Hepatocyte (in vitro differentiated cells): ENCODE measurements around the gene MCCD1.

ENCODE experiments used
- CTCF ChIP-seq: fragments of 200-600 bp; sonication (generic); IDR thresholded peaks from 2 replicates; pipeline ENCODE4 v1.5.1; 2016; ENCODE audit warnings: antibody characterized with exemption, mild to moderate bottlenecking; ENCODE audit not compliant: poor library complexity
- EZH2 ChIP-seq: fragments of 200-600 bp; sonication (generic); IDR thresholded peaks from 2 replicates; pipeline ENCODE4 v1.6.1; 2016; ENCODE audit warnings: antibody characterized with exemption, mild to moderate bottlenecking, borderline replicate concordance
- EZH2phosphoT487 ChIP-seq: fragments of 200-600 bp; sonication (generic); IDR thresholded peaks from one replicate; pipeline ENCODE4 v1.6.1; 2018; ENCODE audit warnings: antibody characterized with exemption, mild to moderate bottlenecking, low read depth, moderate library complexity; ENCODE audit not compliant: unreplicated experiment, severe bottlenecking

GRCh38 chr6:31528307-31528777 lies 420 bp upstream of the MCCD1 start:
- no peak for TF ChIP-seq CTCF
- TF ChIP-seq EZH2, result no peak
- TF ChIP-seq EZH2phosphoT487, result no peak
